Measurements from ENCODE around the gene LLGL2. TPM values are rescaled to one million over a fixed set of nuclear protein-coding genes. Genes with fewer than 3 reads are reported as not detected.

The LLGL2 gene
- total and polyA plus RNA-seq, 9 donors: 0.20 to 45.4 (median 15.1) TPM

DNA sequence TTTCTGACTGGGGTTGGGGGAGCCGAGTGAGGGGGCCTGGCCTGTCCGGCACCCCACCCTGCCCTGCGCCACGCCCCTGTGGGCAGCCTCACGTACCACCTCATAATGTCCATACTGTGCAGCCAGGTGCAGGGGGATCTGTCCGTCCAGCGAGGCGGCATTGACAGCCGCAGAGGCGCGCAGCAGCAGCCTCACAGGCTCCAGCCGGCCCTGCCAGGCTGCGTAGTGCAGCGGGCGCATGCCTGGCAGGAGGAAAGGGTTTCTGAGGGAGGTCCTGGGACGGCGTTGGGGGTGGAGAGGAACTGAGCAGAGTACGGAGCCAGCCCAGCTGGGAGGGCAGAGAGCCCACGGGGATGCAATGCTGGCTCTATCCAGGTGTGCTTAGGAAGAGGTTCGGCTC is 18.6 kb upstream of the LLGL2 start:
- no peak overlapping the region for H3K27ac ChIP-seq
- DNase-seq: no peak
- 87 to 92% (median 87%) methylated on average over 20 of the region's 20 CpGs for WGBS, 3 donors
- intact Hi-C loops (cut with DNase I): no loop called here
- H3K36me3 ChIP-seq: no peaks in the 10 kb centered on the region
- H3K9me3 ChIP-seq: no peaks in the 10 kb centered on the region
- H3K4me1 ChIP-seq (ENCODE audit: insufficient read depth): peaks cover 5% of the 10 kb centered on the region
- no peak overlapping the region for H3K4me3 ChIP-seq
- TF ChIP-seq EP300 (IDR thresholded peaks at IDR 0.05) (no peak), POLR2A (IDR thresholded peaks at IDR 0.05) (no peak)
- TF ChIP-seq, protein P1, sequence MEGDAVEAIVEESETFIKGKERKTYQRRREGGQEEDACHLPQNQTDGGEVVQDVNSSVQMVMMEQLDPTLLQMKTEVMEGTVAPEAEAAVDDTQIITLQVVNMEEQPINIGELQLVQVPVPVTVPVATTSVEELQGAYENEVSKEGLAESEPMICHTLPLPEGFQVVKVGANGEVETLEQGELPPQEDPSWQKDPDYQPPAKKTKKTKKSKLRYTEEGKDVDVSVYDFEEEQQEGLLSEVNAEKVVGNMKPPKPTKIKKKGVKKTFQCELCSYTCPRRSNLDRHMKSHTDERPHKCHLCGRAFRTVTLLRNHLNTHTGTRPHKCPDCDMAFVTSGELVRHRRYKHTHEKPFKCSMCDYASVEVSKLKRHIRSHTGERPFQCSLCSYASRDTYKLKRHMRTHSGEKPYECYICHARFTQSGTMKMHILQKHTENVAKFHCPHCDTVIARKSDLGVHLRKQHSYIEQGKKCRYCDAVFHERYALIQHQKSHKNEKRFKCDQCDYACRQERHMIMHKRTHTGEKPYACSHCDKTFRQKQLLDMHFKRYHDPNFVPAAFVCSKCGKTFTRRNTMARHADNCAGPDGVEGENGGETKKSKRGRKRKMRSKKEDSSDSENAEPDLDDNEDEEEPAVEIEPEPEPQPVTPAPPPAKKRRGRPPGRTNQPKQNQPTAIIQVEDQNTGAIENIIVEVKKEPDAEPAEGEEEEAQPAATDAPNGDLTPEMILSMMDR (IDR thresholded peaks at IDR 0.05): no peak
- no peaks in the 10 kb centered on the region for H3K27me3 ChIP-seq

DNA sequence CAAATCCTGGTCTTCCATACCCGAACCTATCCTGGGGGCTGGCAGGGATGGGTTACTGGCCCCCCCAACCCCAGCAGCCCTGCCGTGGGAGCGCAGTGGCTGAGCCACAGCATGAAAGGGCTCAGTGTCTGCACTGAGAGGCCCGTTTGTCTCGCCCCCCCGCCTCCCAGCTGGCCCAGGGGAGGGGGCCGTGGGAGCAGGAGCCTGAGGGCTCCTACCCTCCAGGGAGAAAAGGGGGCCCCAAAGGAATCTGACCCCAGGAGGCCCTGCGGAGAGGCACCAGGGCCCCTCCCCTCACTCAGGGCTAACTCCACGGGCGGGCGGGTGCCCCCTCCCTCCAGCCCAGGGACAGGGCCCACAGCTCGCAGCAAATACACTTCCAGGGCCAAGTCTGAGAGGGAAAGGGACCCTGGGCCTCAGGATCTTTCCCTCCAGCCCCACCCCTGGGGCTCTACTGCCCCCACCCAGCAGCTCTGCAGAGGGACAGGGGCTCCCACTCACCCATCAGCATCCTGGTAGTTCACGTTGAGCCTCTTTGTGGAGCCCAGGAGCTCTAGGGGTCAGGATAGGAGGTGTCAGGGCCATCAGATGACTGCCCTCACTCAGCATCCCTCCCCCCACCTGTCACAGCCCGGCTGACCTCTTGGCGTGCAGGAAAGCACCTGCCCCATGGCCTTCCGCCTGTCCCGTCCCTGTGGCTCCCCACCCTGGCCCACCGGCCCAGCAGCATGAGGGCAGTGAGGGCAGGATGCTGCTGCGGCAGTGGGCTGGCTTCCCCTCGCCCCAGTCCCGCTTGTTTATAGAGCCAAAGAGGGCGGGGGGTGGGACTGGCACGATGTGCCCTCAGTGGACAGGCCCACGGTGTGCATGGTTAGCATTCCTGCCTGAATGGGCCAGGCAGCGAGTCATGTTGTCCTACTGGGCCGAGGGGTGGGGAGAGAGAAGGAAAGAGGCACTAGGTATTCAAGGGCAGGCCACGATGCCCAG is 17.5 kb upstream of the LLGL2 start:
- Histone ChIP-seq H3K27me3 (no peaks in the 10 kb centered on the region), H3K27ac (no peak overlapping the region), H3K4me3 (no peak overlapping the region), H3K4me1 (ENCODE audit: insufficient read depth) (peaks cover 7% of the 10 kb centered on the region), H3K36me3 (no peaks in the 10 kb centered on the region), H3K9me3 (no peaks in the 10 kb centered on the region)
- WGBS, 3 donors: 72 to 76% (median 73%) methylated on average over 18 to 27 of the region's 27 CpGs
- DNase-seq: no peak
- TF ChIP-seq, protein P1 (IDR thresholded peaks at IDR 0.05): no peak
- TF ChIP-seq POLR2A (IDR thresholded peaks at IDR 0.05): no peak
- TF ChIP-seq EP300 (IDR thresholded peaks at IDR 0.05): no peak
- intact Hi-C loops (cut with DNase I): no loop called here

DNA sequence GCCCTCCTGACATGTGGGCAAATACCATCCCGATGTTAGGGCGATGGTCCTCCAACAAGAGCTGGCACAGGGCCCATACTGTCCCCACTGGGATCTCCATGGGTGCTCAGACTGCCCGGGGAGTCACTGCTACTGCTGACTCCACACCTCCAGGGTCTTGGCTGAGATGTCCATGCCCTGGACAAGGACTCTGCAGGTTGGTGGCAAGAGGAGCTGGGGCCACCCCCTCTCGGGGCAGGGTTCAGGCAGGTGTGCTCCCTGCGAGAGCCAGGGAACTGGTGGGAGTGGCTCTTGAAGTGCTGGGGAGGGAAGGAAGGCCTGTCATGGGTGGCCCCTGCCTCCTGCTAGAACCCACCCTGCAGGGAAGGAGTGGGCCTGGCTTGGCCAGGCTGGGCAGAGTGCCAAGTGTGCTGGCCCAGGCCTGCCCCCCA is 16.6 kb upstream of the LLGL2 start:
- WGBS, 3 donors: 51 to 58% (median 53%) methylated on average over 5 of the region's 5 CpGs
- H3K4me1 ChIP-seq (ENCODE audit: insufficient read depth): peaks cover 11% of the 10 kb centered on the region
- no peak overlapping the region for H3K4me3 ChIP-seq
- no peak for DNase-seq
- H3K27me3 ChIP-seq: no peaks in the 10 kb centered on the region
- H3K9me3 ChIP-seq: no peaks in the 10 kb centered on the region
- intact Hi-C loops (cut with DNase I): no loop called here
- TF ChIP-seq, protein P1 (IDR thresholded peaks at IDR 0.05): no peak
- TF ChIP-seq EP300 (IDR thresholded peaks at IDR 0.05) (no peak), POLR2A (IDR thresholded peaks at IDR 0.05) (no peak)
- no peak overlapping the region for H3K27ac ChIP-seq
- no peaks in the 10 kb centered on the region for H3K36me3 ChIP-seq

DNA sequence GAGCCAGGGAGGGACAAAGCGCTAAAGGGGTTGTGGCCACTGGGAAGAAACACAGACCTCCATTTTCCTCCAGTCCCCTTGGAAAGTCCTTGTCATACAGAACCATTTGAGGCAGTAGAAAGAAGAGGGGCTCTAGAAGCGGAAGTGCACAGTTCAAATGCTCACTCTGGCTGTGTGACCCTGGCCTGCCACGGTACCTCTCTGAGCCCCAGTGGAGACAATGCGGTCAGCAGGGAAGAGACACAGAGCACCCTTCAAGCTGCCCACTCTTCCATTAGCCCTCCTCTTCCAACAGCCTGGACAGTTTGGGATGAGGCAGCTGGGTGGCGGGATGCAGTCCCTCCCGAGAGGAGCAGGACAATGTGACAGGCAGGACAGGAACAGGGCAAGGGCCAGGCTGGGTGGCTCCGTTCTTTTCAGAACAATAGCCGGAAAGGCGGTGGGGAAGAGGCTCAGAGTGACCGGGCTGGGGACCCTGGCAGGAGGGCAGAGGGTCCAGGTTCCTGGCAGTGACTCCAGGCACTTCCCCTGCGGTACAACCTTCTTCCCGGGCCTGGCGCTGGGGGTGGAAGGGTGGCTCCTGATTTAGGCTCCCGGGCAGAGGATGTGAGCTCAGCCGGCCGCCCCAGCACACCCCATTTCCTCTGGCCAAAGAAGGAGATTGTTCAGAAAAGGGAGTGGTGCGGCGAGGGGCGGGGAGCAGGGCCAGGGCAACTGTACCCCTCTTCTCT is 15.8 kb upstream of the LLGL2 start:
- H3K36me3 ChIP-seq: no peaks in the 10 kb centered on the region
- intact Hi-C loops (cut with DNase I): loop anchor here in 1 of 4 donors (10.0 kb wide), 1 partner anchor 185 kb away; no protein-coding TSS in a partner anchor
- no peak for TF ChIP-seq POLR2A (IDR thresholded peaks at IDR 0.05)
- no peak for TF ChIP-seq EP300 (IDR thresholded peaks at IDR 0.05)
- TF ChIP-seq, protein P1 (IDR thresholded peaks at IDR 0.05): no peak
- DNase-seq: no peak
- 76 to 83% (median 78%) methylated on average over 19 of the region's 19 CpGs for WGBS, 3 donors
- no peak overlapping the region for H3K4me3 ChIP-seq
- no peak overlapping the region for H3K27ac ChIP-seq
- H3K27me3 ChIP-seq: no peaks in the 10 kb centered on the region
- no peaks in the 10 kb centered on the region for H3K9me3 ChIP-seq
- H3K4me1 ChIP-seq (ENCODE audit: insufficient read depth): peaks cover 14% of the 10 kb centered on the region
